Peyer's patch (tissue), 4 donors: ENCODE measurements around the gene MAML3.

Experiments
- POLR2A ChIP-seq, 2 donors: fragments of 450-650 bp; IDR thresholded peaks; one replicate each; pipeline ENCODE4 v1.5.1; 2017; ENCODE audit warnings: antibody characterized with exemption in 2 of 2, mild to moderate bottlenecking in 2 of 2, moderate library complexity in 2 of 2
- TF ChIP-seq, protein P1 (sequence below), 6 experiments: fragments of 450-650 bp in 4 of 6; fragments of 200-600 bp in 2 of 6; sonication (generic) in 1 of 6; IDR thresholded peaks; one replicate each; pipeline ENCODE4 v1.5.1; 2017 to 2019; ENCODE audit warnings: antibody characterized with exemption in 6 of 6, mild to moderate bottlenecking in 3 of 6, moderate library complexity in 1 of 6

DNA sequence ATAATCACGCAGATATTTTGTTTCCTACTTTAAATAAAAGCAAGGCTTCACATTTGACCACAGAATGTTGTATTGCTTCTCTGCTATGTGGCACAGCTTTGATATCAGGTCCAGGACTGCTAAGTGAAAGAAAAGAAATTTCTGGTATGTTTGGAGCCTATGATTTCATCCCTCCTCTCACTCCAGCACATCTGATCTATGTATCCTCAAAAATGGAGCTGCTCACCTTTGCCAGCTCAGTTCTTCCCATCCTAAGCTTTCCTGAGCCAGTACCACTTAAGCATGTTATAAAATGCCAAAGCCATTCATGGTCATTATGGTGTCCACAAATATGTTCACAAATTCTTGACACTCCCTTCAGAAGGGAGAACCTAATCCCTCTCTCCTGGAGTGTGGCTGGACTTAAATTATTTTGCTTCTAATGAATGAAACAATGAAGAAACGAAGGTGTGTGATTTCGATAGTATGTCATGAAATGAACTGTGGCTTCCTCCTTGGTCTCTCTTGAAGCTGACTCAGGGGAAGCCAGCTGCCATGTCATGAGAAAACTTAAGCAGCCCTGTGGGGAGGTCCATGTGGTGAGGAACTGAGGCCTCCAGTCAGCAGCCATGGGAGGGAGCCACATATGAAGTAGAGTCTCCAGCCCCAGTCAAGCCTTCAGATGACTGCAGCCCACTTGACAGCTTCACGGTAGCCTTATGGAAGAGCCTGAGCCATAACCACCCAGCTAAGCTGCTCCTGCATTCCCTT is 280.7 kb downstream of the MAML3 start:
- TF ChIP-seq, protein P1, sequence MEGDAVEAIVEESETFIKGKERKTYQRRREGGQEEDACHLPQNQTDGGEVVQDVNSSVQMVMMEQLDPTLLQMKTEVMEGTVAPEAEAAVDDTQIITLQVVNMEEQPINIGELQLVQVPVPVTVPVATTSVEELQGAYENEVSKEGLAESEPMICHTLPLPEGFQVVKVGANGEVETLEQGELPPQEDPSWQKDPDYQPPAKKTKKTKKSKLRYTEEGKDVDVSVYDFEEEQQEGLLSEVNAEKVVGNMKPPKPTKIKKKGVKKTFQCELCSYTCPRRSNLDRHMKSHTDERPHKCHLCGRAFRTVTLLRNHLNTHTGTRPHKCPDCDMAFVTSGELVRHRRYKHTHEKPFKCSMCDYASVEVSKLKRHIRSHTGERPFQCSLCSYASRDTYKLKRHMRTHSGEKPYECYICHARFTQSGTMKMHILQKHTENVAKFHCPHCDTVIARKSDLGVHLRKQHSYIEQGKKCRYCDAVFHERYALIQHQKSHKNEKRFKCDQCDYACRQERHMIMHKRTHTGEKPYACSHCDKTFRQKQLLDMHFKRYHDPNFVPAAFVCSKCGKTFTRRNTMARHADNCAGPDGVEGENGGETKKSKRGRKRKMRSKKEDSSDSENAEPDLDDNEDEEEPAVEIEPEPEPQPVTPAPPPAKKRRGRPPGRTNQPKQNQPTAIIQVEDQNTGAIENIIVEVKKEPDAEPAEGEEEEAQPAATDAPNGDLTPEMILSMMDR (IDR thresholded peaks at IDR 0.05) = no peak
- no peak for TF ChIP-seq POLR2A (IDR thresholded peaks at IDR 0.05)
